HUES64 (cell line): Measurements from ENCODE around the gene WIZ. TPM values are rescaled to one million over a fixed set of nuclear protein-coding genes. Genes with fewer than 3 reads are reported as not detected.
"Not testable (repeated sequence)": the region's sequence is repeated elsewhere in the genome, so short reads cannot be mapped to it uniquely, and the experiment has no call there.

Source experiments
- H3K27ac ChIP-seq: 2 replicates; pipeline ENCODE4 v1.7.0; 2013; ENCODE audit warnings: low read depth, low read length, inconsistent platforms
- H3K27me3 ChIP-seq: 2 replicates; pipeline ENCODE4 v1.6.1; 2013; ENCODE audit warnings: mild to moderate bottlenecking, low read length; ENCODE audit not compliant: insufficient read depth
- H3K36me3 ChIP-seq: 2 replicates; pipeline ENCODE4 v1.6.1; 2013; ENCODE audit warnings: mild to moderate bottlenecking, low read length; ENCODE audit not compliant: insufficient read depth
- H3K4me1 ChIP-seq: 2 replicates; pipeline ENCODE4 v1.6.1; 2013; ENCODE audit warnings: mild to moderate bottlenecking, low read length, moderate library complexity; ENCODE audit not compliant: insufficient read depth
- H3K4me3 ChIP-seq: 2 replicates; pipeline ENCODE4 v1.5.1; 2013; ENCODE audit warnings: mild to moderate bottlenecking, low read length, moderate library complexity
- H3K9ac ChIP-seq: 2 replicates; pipeline ENCODE4 v1.6.1; 2013; ENCODE audit warnings: mild to moderate bottlenecking, low read depth, low read length
- H3K9me3 ChIP-seq: 2 replicates; pipeline ENCODE4 v1.6.1; 2013; ENCODE audit warnings: low read depth, low read length; ENCODE audit not compliant: insufficient read depth
- WGBS: fragments of 150-250, 120-280 bp; methylation state at CpG from one replicate; pipeline ENCODE4 v1.1.7; 2013; ENCODE audit warnings: missing lambda C conversion rate; 5-methylcytosine and 5-hydroxymethylcytosine counted together
- polyA plus RNA-seq, 2 experiments: library from polyadenylated mRNA; stranded (reverse); fragments of 50-300 nt; gene quantifications; one replicate each; pipeline ENCODE4 v1.2.3, GENCODE V29; 2013

The WIZ gene, protein sequence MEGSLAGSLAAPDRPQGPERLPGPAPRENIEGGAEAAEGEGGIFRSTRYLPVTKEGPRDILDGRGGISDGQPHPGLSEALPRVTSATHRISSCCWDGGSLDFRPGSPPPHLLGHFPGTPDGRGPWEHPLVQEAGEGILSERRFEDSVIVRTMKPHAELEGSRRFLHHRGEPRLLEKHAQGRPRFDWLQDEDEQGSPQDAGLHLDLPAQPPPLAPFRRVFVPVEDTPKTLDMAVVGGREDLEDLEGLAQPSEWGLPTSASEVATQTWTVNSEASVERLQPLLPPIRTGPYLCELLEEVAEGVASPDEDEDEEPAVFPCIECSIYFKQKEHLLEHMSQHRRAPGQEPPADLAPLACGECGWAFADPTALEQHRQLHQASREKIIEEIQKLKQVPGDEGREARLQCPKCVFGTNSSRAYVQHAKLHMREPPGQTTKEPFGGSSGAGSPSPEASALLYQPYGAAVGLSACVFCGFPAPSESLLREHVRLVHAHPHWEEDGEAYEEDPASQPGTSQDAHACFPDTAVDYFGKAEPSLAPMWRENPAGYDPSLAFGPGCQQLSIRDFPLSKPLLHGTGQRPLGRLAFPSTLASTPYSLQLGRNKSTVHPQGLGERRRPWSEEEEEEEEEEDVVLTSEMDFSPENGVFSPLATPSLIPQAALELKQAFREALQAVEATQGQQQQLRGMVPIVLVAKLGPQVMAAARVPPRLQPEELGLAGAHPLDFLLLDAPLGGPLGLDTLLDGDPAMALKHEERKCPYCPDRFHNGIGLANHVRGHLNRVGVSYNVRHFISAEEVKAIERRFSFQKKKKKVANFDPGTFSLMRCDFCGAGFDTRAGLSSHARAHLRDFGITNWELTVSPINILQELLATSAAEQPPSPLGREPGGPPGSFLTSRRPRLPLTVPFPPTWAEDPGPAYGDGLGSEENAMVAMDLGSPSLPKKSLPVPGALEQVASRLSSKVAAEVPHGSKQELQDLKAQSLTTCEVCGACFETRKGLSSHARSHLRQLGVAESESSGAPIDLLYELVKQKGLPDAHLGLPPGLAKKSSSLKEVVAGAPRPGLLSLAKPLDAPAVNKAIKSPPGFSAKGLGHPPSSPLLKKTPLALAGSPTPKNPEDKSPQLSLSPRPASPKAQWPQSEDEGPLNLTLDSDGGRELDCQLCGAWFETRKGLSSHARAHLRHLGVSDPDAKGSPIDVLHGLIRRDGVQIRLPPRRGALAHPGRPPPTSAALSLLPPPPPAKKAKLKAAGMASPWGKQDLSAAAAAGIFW (N-terminal part only)
- polyA plus RNA-seq (2013, experiment 1 of 2), result 30.4 TPM
- polyA plus RNA-seq (2013, experiment 2 of 2), result 32.7 TPM

DNA sequence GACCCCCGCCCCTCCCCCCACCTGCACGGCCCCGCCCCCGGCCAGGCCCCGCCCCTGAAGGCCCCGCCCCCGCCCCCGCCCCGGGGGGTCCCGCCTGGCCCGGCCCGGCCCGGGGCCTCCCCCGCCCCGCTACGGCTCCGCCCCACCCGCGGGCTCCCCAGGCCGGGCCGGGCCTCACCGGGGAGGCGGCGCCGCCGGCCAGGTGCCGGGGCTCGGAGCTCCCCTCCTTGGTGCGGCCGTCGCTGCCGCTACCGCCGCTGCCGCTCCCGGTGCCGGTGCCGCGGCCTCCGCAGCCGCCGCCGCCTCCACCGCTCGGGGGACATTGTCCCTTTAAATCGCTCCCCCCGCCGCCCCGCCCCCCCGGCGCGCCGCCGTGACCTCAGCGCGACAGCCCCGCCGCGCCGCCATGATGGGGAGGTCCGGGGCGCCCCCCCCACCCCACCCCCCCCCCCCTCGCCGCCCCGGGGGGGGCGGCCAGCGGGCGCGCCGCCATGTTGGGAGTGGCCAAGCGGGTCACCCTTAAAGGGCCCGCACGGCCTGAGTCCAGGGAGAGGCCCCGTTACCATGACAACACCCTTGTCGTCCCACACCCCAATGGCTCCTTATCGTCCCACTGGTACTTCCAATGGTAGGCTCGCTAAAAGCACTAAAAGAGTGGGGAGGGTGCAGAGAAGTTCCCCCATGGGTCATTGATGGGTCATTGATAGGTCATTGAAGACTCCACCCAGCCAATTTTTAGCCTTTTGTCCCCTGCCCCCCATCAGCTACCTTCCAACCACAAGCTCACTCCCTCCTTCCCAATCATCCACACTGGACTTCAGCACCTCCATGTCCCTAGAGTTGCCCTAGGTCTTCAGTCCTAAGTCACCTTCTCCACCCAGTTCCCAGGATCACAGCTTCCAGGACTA, at the start of gene WIZ:
WIZ (minus strand) TSS at position 337 of the 908 bp plus-strand sequence. CDS start 1,649 bp downstream, outside the sequence.
- Histone ChIP-seq H3K9me3 (no peaks in the 10 kb centered on the region), H3K4me1 (peaks cover 6% of the 10 kb centered on the region; the same call in 1 of the 2 replicates), H3K36me3 (no peaks in the 10 kb centered on the region), H3K4me3 (peak within 1 kb of the TSS; percentile 72), H3K27me3 (peaks cover 23% of the 10 kb centered on the region), H3K9ac (peak within 1 kb of the TSS; percentile 40; the same call in 1 of the 2 replicates), H3K27ac (no peak within 1 kb of the TSS; the same call in 1 of the 2 replicates)
- under 1% methylated on average over 47 of the region's 77 CpGs for WGBS

DNA sequence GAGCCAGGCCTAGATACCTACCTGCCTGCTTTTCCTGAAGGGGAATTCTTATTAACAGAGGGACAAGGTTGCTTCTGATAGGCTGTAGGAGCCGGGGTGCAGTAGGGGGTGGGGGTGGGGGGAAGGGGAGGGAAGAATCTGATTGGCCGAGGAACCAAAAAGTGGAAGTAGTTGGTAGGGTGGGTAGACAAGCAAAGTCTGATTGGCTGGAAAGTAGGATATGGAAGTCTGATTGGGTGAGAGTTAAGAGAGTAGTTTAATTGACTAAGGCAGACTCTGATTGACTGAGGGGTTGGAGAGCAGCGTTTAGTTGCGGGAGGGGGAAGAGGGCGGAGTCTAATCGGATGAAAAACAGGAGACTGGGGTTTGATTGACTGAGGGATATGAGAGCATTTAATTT, 49.2 kb upstream of the WIZ start:
- Histone ChIP-seq H3K9ac (no peak overlapping the region), H3K36me3 (no peaks in the 10 kb centered on the region), H3K27ac (no peak overlapping the region), H3K4me1 (no peaks in the 10 kb centered on the region), H3K9me3 (peaks cover 54% of the 10 kb centered on the region), H3K4me3 (no peak overlapping the region), H3K27me3 (no peaks in the 10 kb centered on the region)
- WGBS, result 74% methylated on average over 6 of the region's 6 CpGs

DNA sequence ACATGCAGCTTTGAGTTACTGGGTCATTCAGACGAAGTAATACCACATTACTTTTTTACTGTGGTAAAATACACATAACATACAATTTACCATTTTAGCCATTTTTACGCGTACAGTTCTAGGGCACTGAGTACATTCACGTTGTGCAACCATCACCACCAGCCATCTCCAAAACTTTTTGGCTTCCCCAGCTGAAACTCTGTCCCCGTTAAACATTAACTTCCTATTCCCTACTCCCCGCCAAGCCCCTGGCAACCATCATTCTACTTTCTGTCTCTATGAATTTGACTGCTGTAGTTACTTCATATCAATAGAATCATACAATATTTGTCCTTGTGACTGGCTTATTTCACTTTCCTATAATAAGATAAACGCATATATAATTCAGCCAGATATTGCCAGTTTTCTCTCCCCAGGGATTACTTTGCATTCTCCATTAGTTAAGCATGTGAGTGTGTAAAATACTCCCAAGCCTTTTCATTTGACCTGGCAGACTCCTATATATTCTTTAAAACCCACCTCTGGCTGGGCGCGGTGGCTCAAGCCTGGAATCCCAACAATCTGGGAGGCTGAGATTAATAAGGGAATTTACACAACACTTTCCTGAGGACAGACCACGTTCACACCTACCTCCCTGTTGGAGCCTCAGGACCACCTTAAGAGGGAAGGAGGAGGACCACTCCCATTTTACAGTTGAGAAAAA, 48.6 kb upstream of the WIZ start:
- whole genome bisulfite sequencing, result 82% methylated on average over 8 of the region's 10 CpGs
- H3K36me3 ChIP-seq, result no peaks in the 10 kb centered on the region
- H3K4me1 ChIP-seq, result no peaks in the 10 kb centered on the region
- no peak overlapping the region for H3K9ac ChIP-seq
- H3K27ac ChIP-seq, result no peak overlapping the region
- H3K9me3 ChIP-seq, result peaks cover 54% of the 10 kb centered on the region
- no peaks in the 10 kb centered on the region for H3K27me3 ChIP-seq
- no peak overlapping the region for H3K4me3 ChIP-seq

DNA sequence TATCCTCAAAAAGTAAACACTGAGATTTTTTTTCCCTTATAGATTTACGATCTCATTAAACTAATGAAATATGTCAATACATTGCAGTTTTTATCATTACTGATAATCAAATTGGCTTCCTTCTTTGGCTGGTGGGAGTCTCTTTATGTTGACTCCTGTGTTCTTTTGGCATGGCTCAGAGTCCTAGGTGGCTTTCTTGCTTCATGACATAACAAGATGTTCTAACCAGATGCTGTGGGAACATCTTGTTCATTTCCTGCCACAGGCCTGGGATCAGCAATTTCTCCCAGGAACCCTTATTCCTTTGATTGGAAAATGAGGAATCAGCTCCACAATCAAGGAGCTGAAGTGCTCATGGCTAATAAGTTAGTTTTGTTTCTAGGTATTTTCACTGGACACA, 45.4 kb upstream of the WIZ start:
- Histone ChIP-seq H3K27me3 (no peaks in the 10 kb centered on the region), H3K36me3 (no peaks in the 10 kb centered on the region), H3K27ac (no peak overlapping the region), H3K9me3 (peaks cover 30% of the 10 kb centered on the region), H3K9ac (no peak overlapping the region), H3K4me1 (no peaks in the 10 kb centered on the region), H3K4me3 (no peak overlapping the region)
- WGBS, result 80% methylated on average over 1 of the region's 1 CpG

DNA sequence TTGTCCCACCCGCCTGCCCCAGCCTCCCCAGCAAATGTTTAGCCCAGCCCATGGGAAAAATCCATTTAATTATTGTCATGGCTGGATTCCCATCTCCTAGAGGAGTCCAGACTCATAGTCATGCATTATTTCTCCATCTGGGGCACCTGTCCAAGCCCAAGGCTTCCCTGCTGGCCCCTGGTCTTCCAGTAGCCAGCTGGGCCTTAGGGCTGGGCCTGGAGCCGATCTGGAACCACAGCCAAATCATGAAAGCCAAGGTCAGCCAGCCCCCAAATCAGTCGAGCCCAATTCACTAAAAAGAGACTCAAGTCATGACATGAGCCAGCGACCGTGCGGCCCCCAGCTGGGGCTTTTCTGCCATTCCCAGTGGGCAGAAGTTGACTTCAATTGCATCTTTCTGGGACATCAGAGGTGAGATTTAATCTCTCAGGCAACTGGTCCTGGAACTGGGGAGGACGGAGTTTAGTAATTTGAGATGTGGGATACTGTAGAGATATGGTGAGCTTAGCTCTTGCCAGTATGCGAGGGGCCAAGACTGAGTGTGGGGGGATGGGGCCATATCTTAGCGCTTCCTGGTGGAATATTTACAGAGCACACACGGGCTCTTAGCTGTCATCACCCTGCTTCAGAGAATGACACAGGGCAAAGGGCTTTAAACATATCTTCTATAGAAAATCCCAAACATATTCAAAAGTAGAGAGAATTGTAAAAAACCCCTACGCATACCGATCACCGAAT, 38.9 kb upstream of the WIZ start:
- 83% methylated on average over 13 of the region's 13 CpGs for WGBS

DNA sequence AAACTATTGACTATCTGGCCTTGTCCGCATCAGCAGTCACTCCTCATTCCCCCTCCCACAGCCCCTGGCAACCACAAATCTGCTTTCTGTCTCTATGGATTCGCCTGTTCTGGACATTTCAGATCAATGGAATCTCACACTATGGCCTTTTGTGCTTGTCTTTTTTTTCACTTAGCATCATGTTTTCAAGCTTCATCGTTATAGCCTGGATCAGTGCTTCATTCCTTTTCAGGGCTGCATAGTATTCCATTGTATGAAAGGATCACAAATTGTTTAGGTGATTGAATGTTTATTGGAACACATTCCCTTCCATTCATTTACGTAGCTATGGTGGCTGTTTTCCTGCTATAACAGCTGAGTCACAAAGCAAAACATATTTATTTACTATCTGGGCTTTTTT, 37.3 kb upstream of the WIZ start:
- no peaks in the 10 kb centered on the region for H3K27me3 ChIP-seq
- 77% methylated on average over 3 of the region's 4 CpGs for WGBS
- H3K9me3 ChIP-seq, result peaks cover 45% of the 10 kb centered on the region
- no peaks in the 10 kb centered on the region for H3K4me1 ChIP-seq
- no peak overlapping the region for H3K9ac ChIP-seq
- H3K4me3 ChIP-seq, result no peak overlapping the region
- no peaks in the 10 kb centered on the region for H3K36me3 ChIP-seq
- no peak overlapping the region for H3K27ac ChIP-seq

More for the DNA sequence above, 38.9 kb upstream of the WIZ start:
- Histone ChIP-seq H3K36me3 (no peaks in the 10 kb centered on the region), H3K4me1 (no peaks in the 10 kb centered on the region), H3K9ac (no peak overlapping the region), H3K27me3 (no peaks in the 10 kb centered on the region), H3K27ac (no peak overlapping the region), H3K4me3 (no peak overlapping the region), H3K9me3 (peaks cover 35% of the 10 kb centered on the region)

DNA sequence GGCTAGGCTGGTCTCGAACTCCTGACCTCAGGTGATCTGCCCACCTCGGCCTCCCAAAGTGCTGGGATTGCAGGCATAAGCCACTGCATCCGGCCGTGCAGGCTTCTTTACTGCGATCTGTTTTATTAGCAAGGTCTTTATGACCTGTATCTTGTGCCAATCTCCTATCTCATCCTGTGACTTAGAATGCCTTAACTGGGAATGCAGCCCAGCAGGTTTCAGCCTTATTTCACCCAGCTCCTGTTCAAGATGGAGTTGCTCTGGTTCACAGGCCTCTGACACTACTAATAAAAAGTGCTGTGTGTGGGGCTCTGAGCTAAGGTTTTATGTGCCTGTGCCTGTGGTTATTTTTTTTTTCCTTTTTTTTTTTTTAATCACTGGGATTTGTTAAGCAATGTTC, 36.0 kb upstream of the WIZ start:
- H3K4me3 ChIP-seq, H3K36me3 ChIP-seq, H3K9ac ChIP-seq, H3K27me3 ChIP-seq, H3K27ac ChIP-seq, H3K4me1 ChIP-seq: not testable (repeated sequence)
- peaks cover 52% of the 10 kb centered on the region for H3K9me3 ChIP-seq
- WGBS, result 85% methylated on average over 5 of the region's 5 CpGs

DNA sequence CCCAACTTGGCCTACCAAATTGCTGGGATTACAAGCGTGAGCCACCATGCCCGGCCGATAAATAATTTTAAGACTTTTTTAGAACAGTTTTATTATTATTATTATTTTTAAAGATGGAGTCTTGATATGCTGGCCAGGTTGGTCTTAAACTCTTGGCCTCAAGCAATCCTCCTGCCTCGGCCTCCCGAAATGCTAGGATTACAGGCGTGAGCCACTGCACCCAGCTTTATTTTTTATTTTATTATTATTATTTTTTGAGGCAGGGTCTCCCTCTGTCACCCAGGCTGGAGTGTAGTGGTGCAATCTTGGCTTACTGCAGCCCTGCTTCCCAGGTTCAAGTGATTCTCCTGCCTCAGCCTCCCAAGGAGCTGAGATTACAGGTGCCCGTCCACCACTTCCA, 31.2 kb upstream of the WIZ start:
- H3K4me3 ChIP-seq, H3K9ac ChIP-seq, H3K4me1 ChIP-seq, H3K27me3 ChIP-seq, H3K27ac ChIP-seq, H3K36me3 ChIP-seq: not testable (repeated sequence)
- WGBS, result 73% methylated on average over 5 of the region's 7 CpGs
- H3K9me3 ChIP-seq, result peaks cover 59% of the 10 kb centered on the region
